DND-41 (cell line): ENCODE data around the gene KLHL6.

Experiments
- CTCF ChIP-seq: IDR thresholded peaks from 2 replicates; pipeline ENCODE4 v1.5.1; 2012; ENCODE audit warnings: borderline replicate concordance, low read length, moderate library complexity, mild to moderate bottlenecking; ENCODE audit not compliant: poor library complexity, severe bottlenecking; ENCODE audit errors: extremely low read depth
- EZH2 ChIP-seq: IDR thresholded peaks from 3 replicates; pipeline ENCODE4 v1.6.1; 2012; ENCODE audit warnings: borderline replicate concordance, low read depth, mild to moderate bottlenecking, moderate library complexity, low read length, inconsistent platforms; ENCODE audit not compliant: severe bottlenecking

GRCh38 chr3:183507551-183507950, 48.0 kb downstream of the KLHL6 start:
- no peak for TF ChIP-seq CTCF
- no peak for TF ChIP-seq EZH2
